K562 (cell line): ENCODE results near the gene BCL2L1. TPM values are rescaled to one million over a fixed set of nuclear protein-coding genes. Genes with fewer than 3 reads are reported as not detected.

Experiments used
- BACH1 ChIP-seq: fragments of 200-800 bp; sonication (Bioruptor generic); IDR thresholded peaks from 2 replicates; pipeline ENCODE4 v1.6.1; 2016; ENCODE audit warnings: missing genetic modification characterization, missing compliant biosample characterization
- CBFA2T2 ChIP-seq: fragments of 450-650 bp; conservative IDR thresholded peaks from 2 replicates; pipeline ENCODE4 v1.6.1; 2017; ENCODE audit warnings: mild to moderate bottlenecking
- CBFA2T3 ChIP-seq: fragments of 450-650 bp; IDR thresholded peaks from 2 replicates; pipeline ENCODE4 v1.6.1; 2017
- CTBP1 ChIP-seq: fragments of 450-650 bp; IDR thresholded peaks from 2 replicates; pipeline ENCODE4 v1.6.1; 2016; ENCODE audit warnings: borderline replicate concordance
- ELF4 ChIP-seq: fragments of 450-650 bp; formaldehyde crosslinking; IDR thresholded peaks from 2 replicates; pipeline ENCODE4 v1.4.0; 2022; ENCODE audit warnings: missing genetic modification characterization
- FOXA3 ChIP-seq, 2 experiments: fragments of 450-650 bp in 1 of 2; sonication (generic) in 1 of 2; formaldehyde crosslinking; IDR thresholded peaks in 1 of 2; conservative IDR thresholded peaks in 1 of 2; 2 replicates each; pipeline versions ENCODE4 v1.4.0 to v1.8.0; 2020 to 2022; ENCODE audit warnings: mild to moderate bottlenecking in 2 of 2, missing genetic modification reagents in 1 of 2
- GATAD2B ChIP-seq: fragments of 450-650 bp; IDR thresholded peaks from 2 replicates; pipeline ENCODE4 v1.6.1; 2017; ENCODE audit warnings: mild to moderate bottlenecking, borderline replicate concordance
- KLF1 ChIP-seq: fragments of 450-650 bp; IDR thresholded peaks from 2 replicates; pipeline ENCODE4 v1.6.1; 2016; ENCODE audit warnings: missing genetic modification characterization, missing compliant biosample characterization
- NEUROD1 ChIP-seq: fragments of 150-350 bp; IDR thresholded peaks from 2 replicates; pipeline ENCODE4 v1.6.1; 2014; ENCODE audit warnings: borderline replicate concordance, low read length, low read depth; ENCODE audit not compliant: partially characterized antibody
- PTRF ChIP-seq: fragments of 450-650 bp; IDR thresholded peaks from 2 replicates; pipeline ENCODE4 v1.6.1; 2016; ENCODE audit warnings: mild to moderate bottlenecking, missing genetic modification characterization, missing compliant biosample characterization
- RNF219 ChIP-seq: fragments of 250-450 bp; sonication (Bioruptor Pico); IDR thresholded peaks from 2 replicates; pipeline ENCODE4 v1.5.0; 2022; ENCODE audit warnings: mild to moderate bottlenecking
- SMAD3 ChIP-seq: fragments of 450-650 bp; formaldehyde crosslinking; conservative IDR thresholded peaks from 2 replicates; pipeline ENCODE4 v1.4.0; 2020; ENCODE audit warnings: mild to moderate bottlenecking
- SP1 ChIP-seq: sonication (generic); formaldehyde crosslinking; IDR thresholded peaks from 2 replicates; pipeline ENCODE4 v1.8.1; 2022; ENCODE audit warnings: mild to moderate bottlenecking, missing genetic modification reagents
- SRSF3 ChIP-seq: fragments of 200-400 bp; formaldehyde crosslinking; IDR thresholded peaks from 2 replicates; pipeline ENCODE4 v1.6.1; 2016; ENCODE audit warnings: mild to moderate bottlenecking, low read length, moderate library complexity; ENCODE audit not compliant: insufficient read depth
- TAF7 ChIP-seq: fragments of 450-650 bp; IDR thresholded peaks from 2 replicates; pipeline ENCODE4 v1.6.1; 2016; ENCODE audit warnings: missing genetic modification characterization, missing compliant biosample characterization
- TAL1 ChIP-seq: fragments of 450-650 bp; IDR thresholded peaks from 2 replicates; pipeline ENCODE4 v1.6.1; 2016; ENCODE audit warnings: mild to moderate bottlenecking
- ZBTB33 ChIP-seq: sonication (generic); formaldehyde crosslinking; IDR thresholded peaks from 2 replicates; pipeline ENCODE4 v1.8.1; 2023; ENCODE audit warnings: mild to moderate bottlenecking, missing genetic modification reagents
- ZNF518B ChIP-seq: fragments of 250-450 bp; sonication (Bioruptor Pico); IDR thresholded peaks from 2 replicates; pipeline ENCODE4 v1.5.0; 2021; ENCODE audit warnings: mild to moderate bottlenecking, moderate library complexity
- polyA plus RNA-seq, 8 experiments: library from polyadenylated mRNA; depleted of rRNA in 4 of 8; stranded (reverse) in 5 of 8; unstranded in 3 of 8; fragments of >200 nt; fragmentation: Nextera tagmentation in 2 of 8; fragmentation: Illumina TruSeq in 1 of 8; extraction: Ambion mirVana in 2 of 8; extraction: Trizol in 1 of 8; gene quantifications; 2 replicates each; pipeline versions ENCODE4 v1.2.1 to v1.2.3, GENCODE V29; 2011 to 2014; ENCODE audit warnings: inconsistent platforms in 1 of 8, missing spikeins in 1 of 8
- total RNA-seq, 7 experiments: library from RNA; depleted of rRNA in 6 of 7; stranded (reverse); fragments of >200 nt in 6 of 7; fragmentation: Illumina TruSeq in 2 of 7; extraction: Trizol in 2 of 7; gene quantifications; 2 replicates each; pipeline versions ENCODE4 v1.2.1 to v1.2.3, GENCODE V29; 2011 to 2021; ENCODE audit warnings: low replicate concordance in 1 of 7

The BCL2L1 gene
- total and polyA plus RNA-seq, 9 of the 15 experiments (the other 6 are each of a cell fraction or from before 2014, with no cell fraction given) = 3.3 to 182 (median 120) TPM

- TF ChIP-seq ELF4 (peak; percentile 76), TAF7 (tag) (no peak), KLF1 (tag) (0 out of 2 replicates have a peak, but pooled peaks have one; percentile 28), BACH1 (tag) (peak; percentile 64; the same call in 1 of the 2 replicates), TAL1 (peak; percentile 98), CBFA2T2 (peak; percentile 99), ZNF518B (0 out of 2 replicates have a peak, but pooled peaks have one; percentile 40), SRSF3 (no peak), NEUROD1 (peak; percentile 95), RNF219 (CRISPR knock-in tag) (no peak), ZBTB33 (peak; percentile 10; the same call in 1 of the 2 replicates), CBFA2T3 (peak; percentile 99), SMAD3 (CRISPR knock-in tag) (peak; percentile 86), FOXA3 (CRISPR knock-in tag; conservative IDR thresholded peaks at IDR 0.05 in 1 of 2, IDR thresholded peaks at IDR 0.05 in 1 of 2) (peak in 1 of 2 experiments; percentile 77; a peak in 2 of 4 replicates), PTRF (0 out of 2 replicates have a peak, but pooled peaks have one; percentile 11), CTBP1 (peak; percentile 88), SP1 (CRISPR knock-in tag) (peak; percentile 77; the same call in 1 of the 2 replicates), GATAD2B (peak; percentile 92)
Observed at GRCh38 chr20:31675828-31676608, 46.6 kb downstream of the BCL2L1 start (continued).
